Right lobe of liver (tissue), 6 donors: ENCODE measurements around the gene MYO1F. TPM values are rescaled to one million over a fixed set of nuclear protein-coding genes. Genes with fewer than 3 reads are reported as not detected.
A peak's percentile ranks its signal among the peaks of the same experiment; 100 is the strongest.

Source experiments
- ATAC-seq, 4 donors: fragments of 200-7000 bp; cut with Tn5 transposase; one replicate each; pipeline ENCODE4 v1.9.1; 2020; ENCODE audit warnings: mild to moderate bottlenecking in 4 of 4, moderate library complexity in 4 of 4
- DNase-seq, 3 donors: peaks; one replicate each; pipeline ENCODE4 v3.0.0-alpha.2; 2020
- H3K27ac ChIP-seq, 3 donors: fragments of 200-600 bp; one replicate each; pipeline ENCODE4 v1.8.0; 2022
- H3K27me3 ChIP-seq, 2 donors: fragments of 200-600 bp; one replicate each; pipeline ENCODE4 v1.8.0; 2022
- H3K36me3 ChIP-seq, 4 donors: fragments of 200-600 bp; sonication (generic) in 1 of 4; one replicate each; pipeline versions ENCODE4 v1.5.1 to v1.8.0; 2017 to 2022; ENCODE audit warnings: control low read depth in 1 of 4
- H3K4me1 ChIP-seq, 4 donors: fragments of 200-600 bp; sonication (generic) in 1 of 4; one replicate each; pipeline versions ENCODE4 v1.5.1 to v1.8.0; 2017 to 2022; ENCODE audit warnings: control low read depth in 1 of 4
- H3K4me3 ChIP-seq, 3 donors: fragments of 200-600 bp; one replicate each; pipeline ENCODE4 v1.8.0; 2022
- H3K9me3 ChIP-seq, 4 donors: fragments of 200-600 bp; sonication (generic) in 1 of 4; one replicate each; pipeline versions ENCODE4 v1.5.1 to v1.8.0; 2017 to 2022; ENCODE audit warnings: control low read depth in 1 of 4
- POLR2A ChIP-seq: fragments of 450-650 bp; IDR thresholded peaks from one replicate; pipeline ENCODE4 v1.6.1; 2017; ENCODE audit warnings: antibody characterized with exemption, mild to moderate bottlenecking
- WGBS: methylation state at CpG from one replicate; pipeline ENCODE4 v1.1.6; 2018; ENCODE audit warnings: low coverage, low lambda C conversion rate; ENCODE audit not compliant: insufficient coverage; ENCODE audit errors: missing lambda C conversion rate; 5-methylcytosine and 5-hydroxymethylcytosine counted together
- intact Hi-C, 2 donors: fragments of 100-400 bp; cut with DNase I; formaldehyde crosslinking; loops; one replicate each; pipeline versions ENCODE4 v1.11.2 to v1.14.1; 2022
- total RNA-seq, 6 experiments: library from RNA; depleted of rRNA in 2 of 6; stranded (reverse); fragments of >200 nt in 2 of 6; fragmentation: NEBNext Ultra II Directional in 3 of 6; extraction: Animal tissue kit (Norgen Biotek cat#: 25700) in 3 of 6; gene quantifications; one replicate each; pipeline versions ENCODE4 v1.1.0 to v1.2.4, GENCODE V29; 2016 to 2023
- TF ChIP-seq, protein P1 (sequence below), 4 donors: fragments of 200-600 bp in 3 of 4; fragments of 450-650 bp in 1 of 4; IDR thresholded peaks; one replicate each; pipeline versions ENCODE4 v1.5.1 to v1.8.0; 2016 to 2022; ENCODE audit warnings: antibody characterized with exemption in 4 of 4, mild to moderate bottlenecking in 2 of 4
- donor health status: DM: no; HTN: yes; CAD: no.
- donor health status: DM: no; HTN: no; CAD: no.
- donor health status: DM: no; HTN: no; CAD: no.
- donor health status: DM: no; HTN: yes; CAD: no.
- donor health status: DM: no; HTN: yes; CAD: no.

Gene MYO1F
- total RNA-seq, 6 experiments from 2014 or later: 7.9 to 21.5 (median 10.2) TPM

DNA sequence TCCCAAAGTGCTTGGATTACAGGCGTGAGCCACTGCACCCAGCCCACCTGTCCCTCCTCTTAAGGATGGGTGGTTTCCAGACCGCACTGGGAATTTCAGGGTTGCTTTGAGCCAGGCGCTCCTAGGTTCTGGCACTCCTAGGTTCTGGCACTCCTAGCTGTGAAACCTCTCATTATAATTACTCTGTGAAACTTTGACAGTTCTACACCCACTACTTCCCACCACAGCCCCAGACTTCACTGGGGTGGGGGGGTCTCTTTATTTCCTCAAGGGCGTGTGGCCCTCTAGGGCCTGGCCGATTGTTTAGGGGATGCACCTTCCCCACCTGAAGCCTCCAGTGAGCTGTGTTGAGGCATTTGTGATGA is 35.5 kb upstream of the MYO1F start:
- H3K9me3 ChIP-seq: no peaks in the 10 kb centered on the region
- H3K4me3 ChIP-seq: no peak overlapping the region
- no peaks in the 10 kb centered on the region for H3K27me3 ChIP-seq
- intact Hi-C loops: no loop called here
- no peaks in the 10 kb centered on the region for H3K36me3 ChIP-seq
- ATAC-seq (no peak), DNase-seq (no peak)
- H3K4me1 ChIP-seq: peaks cover 0 to 10% (median 0%) of the 10 kb centered on the region in 4 donors
- WGBS: 65% methylated on average over 2 of the region's 5 CpGs
- no peak overlapping the region for H3K27ac ChIP-seq
- TF ChIP-seq, protein P1, sequence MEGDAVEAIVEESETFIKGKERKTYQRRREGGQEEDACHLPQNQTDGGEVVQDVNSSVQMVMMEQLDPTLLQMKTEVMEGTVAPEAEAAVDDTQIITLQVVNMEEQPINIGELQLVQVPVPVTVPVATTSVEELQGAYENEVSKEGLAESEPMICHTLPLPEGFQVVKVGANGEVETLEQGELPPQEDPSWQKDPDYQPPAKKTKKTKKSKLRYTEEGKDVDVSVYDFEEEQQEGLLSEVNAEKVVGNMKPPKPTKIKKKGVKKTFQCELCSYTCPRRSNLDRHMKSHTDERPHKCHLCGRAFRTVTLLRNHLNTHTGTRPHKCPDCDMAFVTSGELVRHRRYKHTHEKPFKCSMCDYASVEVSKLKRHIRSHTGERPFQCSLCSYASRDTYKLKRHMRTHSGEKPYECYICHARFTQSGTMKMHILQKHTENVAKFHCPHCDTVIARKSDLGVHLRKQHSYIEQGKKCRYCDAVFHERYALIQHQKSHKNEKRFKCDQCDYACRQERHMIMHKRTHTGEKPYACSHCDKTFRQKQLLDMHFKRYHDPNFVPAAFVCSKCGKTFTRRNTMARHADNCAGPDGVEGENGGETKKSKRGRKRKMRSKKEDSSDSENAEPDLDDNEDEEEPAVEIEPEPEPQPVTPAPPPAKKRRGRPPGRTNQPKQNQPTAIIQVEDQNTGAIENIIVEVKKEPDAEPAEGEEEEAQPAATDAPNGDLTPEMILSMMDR (IDR thresholded peaks at IDR 0.05): no peak
- no peak for TF ChIP-seq POLR2A

DNA sequence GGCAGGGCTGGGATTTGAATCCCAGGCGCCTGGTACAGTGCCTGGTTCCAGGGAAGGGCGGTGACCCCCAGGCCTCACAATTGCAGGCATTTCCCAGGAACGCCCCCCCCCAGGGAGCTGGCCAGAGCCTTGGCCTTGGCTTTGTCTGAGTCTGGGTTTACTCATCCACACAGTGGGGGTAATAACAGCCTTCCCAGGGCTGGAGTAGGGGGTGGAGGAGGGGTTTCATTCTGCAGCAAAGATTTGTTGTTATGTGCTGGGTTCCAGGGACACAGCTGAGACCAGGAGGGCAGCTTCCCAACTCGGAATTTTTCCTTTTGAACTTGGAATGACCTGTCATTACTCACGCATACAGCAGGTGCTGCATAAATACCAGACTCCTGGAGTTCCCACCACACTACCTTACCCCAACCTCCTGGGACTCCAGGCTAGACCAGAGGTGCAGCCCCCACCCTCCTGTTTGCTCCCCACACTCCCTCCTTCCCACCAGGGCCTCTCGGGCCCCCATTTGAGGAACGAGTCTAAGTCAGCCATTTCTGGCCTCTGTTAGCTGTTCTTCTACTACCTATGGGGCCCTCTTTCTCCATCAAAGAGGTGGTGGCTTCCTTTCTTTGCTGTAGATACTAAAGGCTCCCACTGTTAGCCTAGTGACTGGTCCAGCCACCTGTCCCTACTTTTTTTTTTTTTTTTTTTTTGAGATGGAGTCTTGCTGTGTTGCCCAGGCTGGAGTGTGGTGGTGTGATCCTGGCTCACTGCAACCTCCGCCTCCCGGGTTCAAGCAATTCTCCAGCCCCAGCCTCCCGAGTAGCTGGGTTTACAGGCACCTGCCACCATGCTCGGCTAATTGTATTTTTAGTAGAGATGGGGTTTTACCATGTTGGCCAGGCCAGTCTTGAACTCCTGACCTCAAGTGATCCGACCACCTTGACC is 34.9 kb upstream of the MYO1F start:
- ATAC-seq: no peak
- Histone ChIP-seq H3K9me3 (no peaks in the 10 kb centered on the region), H3K4me3 (no peak overlapping the region), H3K36me3 (no peaks in the 10 kb centered on the region), H3K27ac (no peak overlapping the region), H3K27me3 (no peaks in the 10 kb centered on the region), H3K4me1 (peaks cover 0 to 15% (median 0%) of the 10 kb centered on the region in 4 donors)
- no peak for TF ChIP-seq POLR2A
- TF ChIP-seq, protein P1 (IDR thresholded peaks at IDR 0.05): no peak
- intact Hi-C loops: no loop called here
- WGBS: 66% methylated on average over 3 of the region's 12 CpGs
- no peak for DNase-seq

DNA sequence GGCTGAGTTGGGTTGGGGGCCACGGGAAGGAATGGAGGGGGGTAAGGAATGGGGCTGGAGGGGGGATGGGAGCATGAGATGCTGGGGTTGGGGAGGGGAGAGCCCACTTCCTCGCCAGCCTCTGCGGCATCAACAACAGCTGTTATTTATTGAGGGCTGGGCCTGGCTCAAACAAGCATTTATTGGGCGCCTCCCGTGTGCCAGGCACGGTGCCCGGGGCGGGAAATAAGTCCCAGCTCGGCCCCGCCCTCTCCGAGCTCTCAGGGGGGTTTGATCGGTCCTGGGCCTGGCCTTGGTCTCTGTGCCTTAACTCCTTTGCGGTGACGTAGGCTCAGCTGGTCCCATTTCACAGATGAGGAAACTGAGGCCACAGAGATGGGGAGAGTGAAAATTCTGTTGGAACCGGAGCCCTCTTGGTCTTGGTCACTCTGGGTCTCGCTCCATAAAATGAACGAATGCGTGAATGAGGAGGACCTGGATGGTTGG is 34.2 kb upstream of the MYO1F start:
- ATAC-seq (no peak), DNase-seq (no peak)
- TF ChIP-seq POLR2A: no peak
- TF ChIP-seq, protein P1 (IDR thresholded peaks at IDR 0.05): no peak
- no peaks in the 10 kb centered on the region for H3K27me3 ChIP-seq
- H3K36me3 ChIP-seq: no peaks in the 10 kb centered on the region
- intact Hi-C loops: no loop called here
- H3K9me3 ChIP-seq: no peaks in the 10 kb centered on the region
- WGBS: 68% methylated on average over 13 of the region's 18 CpGs
- no peak overlapping the region for H3K4me3 ChIP-seq
- H3K27ac ChIP-seq: no peak overlapping the region
- H3K4me1 ChIP-seq: peaks cover 0 to 16% (median 0%) of the 10 kb centered on the region in 4 donors

DNA sequence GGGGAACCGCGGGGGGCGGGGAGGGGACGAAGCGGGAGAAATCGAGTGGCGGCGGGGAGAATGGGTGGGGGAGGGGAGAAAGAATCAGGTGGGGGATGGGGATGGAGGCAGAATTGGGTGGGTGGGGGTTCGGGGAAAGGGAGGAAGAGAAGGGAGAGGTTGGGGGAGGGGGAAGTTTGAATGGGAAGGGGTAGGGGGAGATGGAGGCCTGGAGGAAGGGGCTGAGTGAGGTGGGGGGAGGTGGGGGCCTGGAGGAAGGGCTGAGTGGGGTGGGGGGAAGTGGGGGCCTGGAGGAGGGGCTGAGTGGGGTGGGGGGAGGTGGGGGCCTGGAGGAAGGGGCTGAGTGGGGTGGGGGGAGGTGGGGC is 33.7 kb upstream of the MYO1F start:
- intact Hi-C loops: no loop called here
- Histone ChIP-seq H3K27me3 (no peaks in the 10 kb centered on the region), H3K4me3 (peak overlapping the region in 2 of 3 donors; percentile 48 to 54), H3K9me3 (no peaks in the 10 kb centered on the region), H3K4me1 (peaks cover 0 to 12% (median 0%) of the 10 kb centered on the region in 4 donors), H3K36me3 (no peaks in the 10 kb centered on the region), H3K27ac (peak overlapping the region in 2 of 3 donors; percentile 21 to 48)
- no peak for TF ChIP-seq POLR2A
- TF ChIP-seq, protein P1 (IDR thresholded peaks at IDR 0.05): no peak
- DNase-seq (no peak), ATAC-seq (no peak)
- 3% methylated on average over 9 of the region's 9 CpGs for WGBS
